Mucosa of descending colon (tissue), 3 donors: ENCODE results near the gene TRMT13. TPM values are rescaled to one million over a fixed set of nuclear protein-coding genes. Genes with fewer than 3 reads are reported as not detected.
"Not testable (repeated sequence)": the region's sequence is repeated elsewhere in the genome, so short reads cannot be mapped to it uniquely, and the experiment has no call there.

ENCODE experiments used
- ATAC-seq: fragments of 200-7000 bp; cut with Tn5 transposase; one replicate; pipeline ENCODE4 v1.9.1; 2020; ENCODE audit warnings: mild to moderate bottlenecking, moderate library complexity
- DNase-seq, 3 donors: peaks; one replicate each; pipeline ENCODE4 v3.0.0-alpha.2; 2020
- H3K36me3 ChIP-seq: fragments of 200-600 bp; one replicate; pipeline ENCODE4 v1.8.0; 2021; ENCODE audit warnings: low read depth, mild to moderate bottlenecking
- H3K4me1 ChIP-seq: fragments of 200-600 bp; one replicate; pipeline ENCODE4 v1.8.0; 2021; ENCODE audit warnings: low read depth, mild to moderate bottlenecking
- H3K4me3 ChIP-seq: fragments of 200-600 bp; one replicate; pipeline ENCODE4 v1.8.0; 2021; ENCODE audit warnings: mild to moderate bottlenecking
- H3K9me3 ChIP-seq: fragments of 200-600 bp; one replicate; pipeline ENCODE4 v1.8.0; 2021; ENCODE audit warnings: mild to moderate bottlenecking
- intact Hi-C, 2 donors: fragments of 100-400 bp; cut with DNase I in 1 of 2; cut with micrococcal nuclease in 1 of 2; formaldehyde crosslinking; loops; one replicate each; pipeline versions ENCODE4 v1.11.0 to v1.11.1; 2022; cut with DNase I, micrococcal nuclease
- total RNA-seq, 3 donors: library from RNA; stranded (reverse); fragmentation: NEBNext Ultra II Directional in 2 of 3; extraction: Animal tissue kit (Norgen Biotek cat#: 25700) in 2 of 3; gene quantifications; one replicate each; pipeline versions ENCODE4 v1.2.1 to v1.2.4, GENCODE V29; 2021 to 2023
- TF ChIP-seq, protein P1 (sequence below): fragments of 200-600 bp; IDR thresholded peaks from one replicate; pipeline ENCODE4 v1.8.0; 2022; ENCODE audit warnings: antibody characterized with exemption, mild to moderate bottlenecking
- donor health status: DM: no; HTN: no; CAD: no; lungs with moderate emphysema.
- donor health status: DM: no; HTN: no; CAD: no.
- donor health status: DM: no; HTN: yes; CAD: no.

The TRMT13 gene
- total RNA-seq, 3 donors from 2014 or later, result 10.9 to 19.4 (median 14.4) TPM

DNA sequence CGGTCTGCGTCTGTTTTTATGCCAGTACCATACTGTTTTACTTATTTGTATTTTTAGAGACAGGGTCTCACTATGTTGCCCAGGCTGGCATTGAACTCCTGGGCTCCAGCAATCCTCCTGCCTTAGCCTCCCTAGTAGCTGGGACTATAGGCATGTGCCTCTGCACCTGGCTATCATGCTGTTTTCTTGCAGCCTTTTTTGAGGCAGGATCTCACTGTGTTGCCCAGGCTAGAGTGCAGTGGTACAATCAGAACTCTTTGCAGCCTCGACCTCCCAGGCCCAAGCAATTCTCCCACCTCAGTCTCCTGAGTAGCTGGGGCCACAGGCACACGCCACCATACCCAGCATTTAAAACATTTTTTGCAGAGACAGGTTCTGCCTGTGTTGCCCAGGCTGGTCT is 50.4 kb downstream of the TRMT13 start:
- no peak for DNase-seq
- H3K36me3 ChIP-seq, result no peaks in the 10 kb centered on the region
- TF ChIP-seq, protein P1, sequence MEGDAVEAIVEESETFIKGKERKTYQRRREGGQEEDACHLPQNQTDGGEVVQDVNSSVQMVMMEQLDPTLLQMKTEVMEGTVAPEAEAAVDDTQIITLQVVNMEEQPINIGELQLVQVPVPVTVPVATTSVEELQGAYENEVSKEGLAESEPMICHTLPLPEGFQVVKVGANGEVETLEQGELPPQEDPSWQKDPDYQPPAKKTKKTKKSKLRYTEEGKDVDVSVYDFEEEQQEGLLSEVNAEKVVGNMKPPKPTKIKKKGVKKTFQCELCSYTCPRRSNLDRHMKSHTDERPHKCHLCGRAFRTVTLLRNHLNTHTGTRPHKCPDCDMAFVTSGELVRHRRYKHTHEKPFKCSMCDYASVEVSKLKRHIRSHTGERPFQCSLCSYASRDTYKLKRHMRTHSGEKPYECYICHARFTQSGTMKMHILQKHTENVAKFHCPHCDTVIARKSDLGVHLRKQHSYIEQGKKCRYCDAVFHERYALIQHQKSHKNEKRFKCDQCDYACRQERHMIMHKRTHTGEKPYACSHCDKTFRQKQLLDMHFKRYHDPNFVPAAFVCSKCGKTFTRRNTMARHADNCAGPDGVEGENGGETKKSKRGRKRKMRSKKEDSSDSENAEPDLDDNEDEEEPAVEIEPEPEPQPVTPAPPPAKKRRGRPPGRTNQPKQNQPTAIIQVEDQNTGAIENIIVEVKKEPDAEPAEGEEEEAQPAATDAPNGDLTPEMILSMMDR, result no peak
- ATAC-seq, result no peak
- no peaks in the 10 kb centered on the region for H3K9me3 ChIP-seq
- intact Hi-C loops, result no loop called here
- H3K4me3 ChIP-seq, result no peak overlapping the region
- no peaks in the 10 kb centered on the region for H3K4me1 ChIP-seq

DNA sequence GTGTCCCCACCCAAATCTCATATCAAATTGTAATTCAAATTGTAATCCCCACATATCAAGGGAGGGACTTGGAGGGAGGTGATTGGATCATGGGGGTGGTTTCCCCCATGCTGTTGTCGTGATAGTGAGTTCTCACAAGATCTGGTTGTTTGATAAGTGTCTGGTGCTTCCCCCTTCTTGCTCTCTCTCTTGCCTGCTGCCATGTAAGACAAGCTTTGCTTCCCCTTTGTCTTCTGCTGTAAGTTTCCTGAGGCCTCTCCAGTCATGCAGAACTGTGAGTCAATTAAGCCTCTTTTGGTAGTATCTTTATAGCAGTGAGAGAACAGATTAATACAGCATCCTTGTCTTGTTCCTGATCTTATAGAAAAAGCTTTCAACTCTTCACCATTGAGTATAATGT is 51.6 kb downstream of the TRMT13 start:
- no peak overlapping the region for H3K4me3 ChIP-seq
- peak; percentile 20 for ATAC-seq

DNA sequence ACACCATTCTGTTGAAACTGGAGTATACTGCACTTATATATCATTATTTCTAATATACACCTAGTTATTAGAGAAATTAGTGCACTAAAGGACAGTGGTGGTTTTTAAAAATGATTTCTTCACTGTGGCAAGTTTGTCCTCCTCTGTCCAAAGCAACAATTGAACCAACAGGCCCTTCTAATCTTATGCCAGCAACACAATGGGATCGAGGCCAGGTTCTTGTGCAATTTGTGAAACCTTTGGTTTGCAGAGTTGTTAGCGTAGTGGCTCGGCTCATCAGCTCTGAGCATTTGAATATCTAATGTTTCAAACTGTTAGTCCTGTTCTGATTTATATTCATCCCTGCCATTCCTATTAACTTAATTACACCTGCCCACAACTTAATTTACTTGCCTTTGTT is 54.9 kb downstream of the TRMT13 start:
- no peaks in the 10 kb centered on the region for H3K36me3 ChIP-seq
- DNase-seq, result peak in 1 of 3 donors; percentile 5
- TF ChIP-seq, protein P1, result no peak
- intact Hi-C loops, result no loop called here
- no peak for ATAC-seq
- no peaks in the 10 kb centered on the region for H3K9me3 ChIP-seq
- no peak overlapping the region for H3K4me3 ChIP-seq
- no peaks in the 10 kb centered on the region for H3K4me1 ChIP-seq

More for the DNA sequence above, 51.6 kb downstream of the TRMT13 start:
- DNase-seq, result no peak
- H3K36me3 ChIP-seq, result no peaks in the 10 kb centered on the region
- intact Hi-C loops, result no loop called here
- no peaks in the 10 kb centered on the region for H3K9me3 ChIP-seq
- no peaks in the 10 kb centered on the region for H3K4me1 ChIP-seq
- TF ChIP-seq, protein P1, result no peak

DNA sequence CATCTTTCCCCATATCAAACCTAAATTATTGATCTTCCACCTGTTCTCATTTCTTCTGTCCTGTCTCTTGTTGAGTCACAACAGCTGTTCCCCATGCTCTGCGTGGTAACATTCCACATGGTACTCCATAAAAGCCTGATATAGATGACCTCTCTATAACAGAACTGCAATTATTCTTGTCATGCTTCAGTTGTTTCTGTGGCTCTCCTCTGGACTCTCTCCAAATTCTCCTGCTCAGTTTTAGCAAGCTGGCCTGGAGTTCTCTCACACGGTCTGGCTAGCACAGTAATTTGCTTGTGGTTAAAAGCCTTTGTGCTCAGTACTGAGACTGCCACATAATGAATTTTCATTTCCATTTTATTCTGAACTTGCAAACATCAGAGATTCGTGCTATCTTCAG is 55.7 kb downstream of the TRMT13 start:
- ATAC-seq (no peak), DNase-seq (no peak)
- no peaks in the 10 kb centered on the region for H3K36me3 ChIP-seq
- H3K9me3 ChIP-seq, result no peaks in the 10 kb centered on the region
- TF ChIP-seq, protein P1, result no peak
- intact Hi-C loops, result no loop called here
- H3K4me3 ChIP-seq, result no peak overlapping the region
- H3K4me1 ChIP-seq, result no peaks in the 10 kb centered on the region

DNA sequence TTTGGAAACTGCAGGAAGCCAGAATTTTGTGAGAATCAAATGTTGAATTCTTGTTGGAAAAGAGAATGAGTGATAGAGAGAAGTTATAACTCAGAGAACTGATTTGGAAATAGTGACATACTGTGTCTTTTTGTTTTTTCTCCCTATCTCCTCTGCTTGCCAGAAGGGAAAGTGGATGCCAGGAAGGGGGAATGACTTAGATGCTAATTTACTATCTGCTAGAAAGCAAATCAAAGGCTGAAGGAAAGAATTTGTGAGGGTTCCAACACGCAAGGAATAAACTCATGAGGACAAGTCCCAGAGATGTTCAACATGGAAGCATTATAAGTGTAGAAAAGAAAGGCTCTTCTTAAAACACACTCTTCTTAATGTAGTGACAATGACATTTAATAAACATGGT is 65.6 kb downstream of the TRMT13 start:
- TF ChIP-seq, protein P1, result no peak
- intact Hi-C loops, result no loop called here
- DNase-seq (no peak), ATAC-seq (no peak)
- no peaks in the 10 kb centered on the region for H3K9me3 ChIP-seq
- no peaks in the 10 kb centered on the region for H3K4me1 ChIP-seq
- no peak overlapping the region for H3K4me3 ChIP-seq
- H3K36me3 ChIP-seq, result no peaks in the 10 kb centered on the region

DNA sequence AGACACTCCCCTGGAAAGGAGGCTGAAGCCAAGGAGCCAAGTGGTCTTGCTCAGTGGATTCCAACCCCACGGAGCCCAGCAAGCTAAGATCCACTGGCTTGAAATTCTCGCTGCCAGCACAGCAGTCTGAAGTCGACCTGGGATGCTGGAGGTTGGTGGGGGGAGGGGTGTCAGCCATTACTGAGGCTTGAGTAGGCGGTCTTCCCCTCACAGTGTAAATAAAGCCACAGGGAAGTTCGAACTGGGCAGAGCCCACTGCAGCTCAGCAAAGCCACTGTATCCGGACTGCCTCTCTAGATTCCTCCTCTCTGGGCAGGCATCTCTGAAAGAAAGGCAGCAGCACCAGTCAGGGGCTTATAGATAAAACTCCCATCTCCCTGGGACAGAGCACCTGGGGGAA is 67.1 kb downstream of the TRMT13 start:
- H3K4me1 ChIP-seq, H3K9me3 ChIP-seq, DNase-seq, H3K36me3 ChIP-seq, H3K4me3 ChIP-seq, intact Hi-C loops, ATAC-seq: not testable (repeated sequence)

Other genes starting within 250 kb of the TRMT13 start
- gene SLC35A3, start 163.2 kb upstream of the TRMT13 start, total RNA-seq, result 100 to 1,000 TPM in 2 of 3 donors, 10 to 100 TPM in 1; 86.2 to 205 (median 159) TPM
- gene SASS6, start 233 bp upstream of the TRMT13 start, total RNA-seq, result 1 to 10 TPM; 2.3 to 4.8 (median 4.4) TPM
- gene LRRC39, start 45.1 kb downstream of the TRMT13 start, total RNA-seq, result under 1 TPM; 0.34 to 0.82 (median 0.49) TPM
- gene DBT, start 116.7 kb downstream of the TRMT13 start, total RNA-seq, result 10 to 100 TPM; 12.4 to 20.7 (median 14.6) TPM
- 10 to 100 TPM; 35.0 to 40.1 (median 36.3) TPM for gene RTCA, start 133.1 kb downstream of the TRMT13 start, total RNA-seq
- 10 to 100 TPM; 15.6 to 34.3 (median 18.5) TPM for gene CDC14A, start 219.3 kb downstream of the TRMT13 start, total RNA-seq